Activated gamma-delta T cell (primary cell): ENCODE measurements around the gene RERE.

Experiments
- DNase-seq: peaks from one replicate; lab custom pipeline; 2025; lab: John Stamatoyannopoulos, UW

The RERE gene

GRCh38 chr1:8307628-8308027 is 509.8 kb downstream of the RERE start:
- DNase-seq = no peak

GRCh38 chr1:8303876-8304275 is 513.6 kb downstream of the RERE start:
- no peak for DNase-seq

- DNase-seq = no peak
Observed at GRCh38 chr1:8303141-8303540, 514.3 kb downstream of the RERE start.
